HFFc6 (cell line): Measurements from ENCODE around the gene GNLY. TPM values are rescaled to one million over a fixed set of nuclear protein-coding genes. Genes with fewer than 3 reads are reported as not detected.
"Not testable (repeated sequence)": the region's sequence is repeated elsewhere in the genome, so short reads cannot be mapped to it uniquely, and the experiment has no call there.

Experiments
- DNase-seq: peaks from one replicate; pipeline ENCODE4 v3.0.0-alpha.2; 2018
- H3K27ac Mint-ChIP-seq: 2 replicates; pipeline ENCODE4 v1.8.0; 2020; ENCODE audit warnings: mild to moderate bottlenecking, mixed read lengths
- H3K27me3 Mint-ChIP-seq: 2 replicates; pipeline ENCODE4 v1.8.0; 2021; ENCODE audit warnings: mild to moderate bottlenecking, moderate library complexity, mixed read lengths; ENCODE audit not compliant: insufficient read depth
- H3K36me3 Mint-ChIP-seq: 2 replicates; pipeline ENCODE4 v1.8.0; 2021; ENCODE audit warnings: low read depth, mixed read lengths
- H3K4me1 Mint-ChIP-seq: 2 replicates; pipeline ENCODE4 v1.8.0; 2020; ENCODE audit warnings: low read depth, mixed read lengths
- H3K4me3 Mint-ChIP-seq: 2 replicates; pipeline ENCODE4 v1.8.0; 2020; ENCODE audit warnings: mild to moderate bottlenecking, moderate library complexity, mixed read lengths
- H3K9me3 Mint-ChIP-seq: 2 replicates; pipeline ENCODE4 v1.8.0; 2020; ENCODE audit warnings: mild to moderate bottlenecking, mixed read lengths
- CTCF ChIP-seq: fragments of 200-600 bp; sonication (generic); IDR thresholded peaks from 2 replicates; pipeline ENCODE4 v1.5.0; 2021; ENCODE audit warnings: antibody characterized with exemption, mild to moderate bottlenecking
- total RNA-seq, 6 experiments: library from RNA; stranded (reverse); fragmentation: NEBNext Ultra II Directional; extraction: Animal tissue kit (Norgen Biotek cat#: 25700); gene quantifications; 2 replicates in 1 of 6; 3 replicates in 5 of 6; pipeline ENCODE4 v1.2.3, GENCODE V29; 2021

The GNLY gene
- total RNA-seq, 6 experiments from 2014 or later: not detected

GRCh38 chr2:85666435-85667316 is 27.5 kb upstream of the GNLY start:
- peaks cover 24% of the 10 kb centered on the region for H3K4me1 Mint-ChIP-seq
- H3K27me3 Mint-ChIP-seq: no peaks in the 10 kb centered on the region; the same call in 1 of the 2 replicates
- H3K4me3 Mint-ChIP-seq: no peak overlapping the region
- no peak for DNase-seq
- TF ChIP-seq CTCF: no peak
- no peaks in the 10 kb centered on the region for H3K36me3 Mint-ChIP-seq
- no peaks in the 10 kb centered on the region for H3K9me3 Mint-ChIP-seq
- no peak overlapping the region for H3K27ac Mint-ChIP-seq

GRCh38 chr2:85667561-85668008 is 26.6 kb upstream of the GNLY start:
- Mint-ChIP-seq H3K27me3 (no peaks in the 10 kb centered on the region; the same call in 1 of the 2 replicates), H3K4me3 (no peak overlapping the region), H3K27ac (no peak overlapping the region)

GRCh38 chr2:85668009-85668856 is 25.9 kb upstream of the GNLY start, which contains the start of gene SFTPB:
SFTPB (minus strand) TSS chr2:85668199; CDS start chr2:85668183, 16 bp downstream.
- Mint-ChIP-seq H3K9me3 (no peaks in the 10 kb centered on the region), H3K36me3 (no peaks in the 10 kb centered on the region), H3K4me3 (no peak within 1 kb of the TSS), H3K27ac (no peak within 1 kb of the TSS), H3K27me3 (no peaks in the 10 kb centered on the region; the same call in 1 of the 2 replicates), H3K4me1 (peaks cover 14% of the 10 kb centered on the region)
- DNase-seq: no peak
- no peak for TF ChIP-seq CTCF

More at GRCh38 chr2:85667561-85668008, 26.6 kb upstream of the GNLY start:
- no peaks in the 10 kb centered on the region for H3K36me3 Mint-ChIP-seq
- peaks cover 17% of the 10 kb centered on the region for H3K4me1 Mint-ChIP-seq
- TF ChIP-seq CTCF: no peak
- no peak for DNase-seq
- no peaks in the 10 kb centered on the region for H3K9me3 Mint-ChIP-seq

- H3K27me3 Mint-ChIP-seq: peaks cover 2% of the 10 kb centered on the region
- H3K4me3 Mint-ChIP-seq: no peak overlapping the region
- peaks cover 16% of the 10 kb centered on the region for H3K4me1 Mint-ChIP-seq
- DNase-seq: no peak
- no peaks in the 10 kb centered on the region for H3K36me3 Mint-ChIP-seq
- no peak for TF ChIP-seq CTCF
- H3K27ac Mint-ChIP-seq: no peak overlapping the region
- H3K9me3 Mint-ChIP-seq: no peaks in the 10 kb centered on the region
Measured at GRCh38 chr2:85668857-85669142, 25.4 kb upstream of the GNLY start.

GRCh38 chr2:85669549-85669948 is 24.6 kb upstream of the GNLY start:
- peaks cover 19% of the 10 kb centered on the region for H3K4me1 Mint-ChIP-seq
- H3K4me3 Mint-ChIP-seq: no peak overlapping the region
- no peak for TF ChIP-seq CTCF
- peaks cover 2% of the 10 kb centered on the region for H3K27me3 Mint-ChIP-seq
- DNase-seq: no peak
- H3K27ac Mint-ChIP-seq: no peak overlapping the region
- no peaks in the 10 kb centered on the region for H3K9me3 Mint-ChIP-seq
- no peaks in the 10 kb centered on the region for H3K36me3 Mint-ChIP-seq

GRCh38 chr2:85670416-85670815 is 23.7 kb upstream of the GNLY start:
- H3K9me3 Mint-ChIP-seq, DNase-seq, H3K4me3 Mint-ChIP-seq, H3K27me3 Mint-ChIP-seq, H3K36me3 Mint-ChIP-seq, H3K27ac Mint-ChIP-seq: not testable (repeated sequence)
- H3K4me1 Mint-ChIP-seq: peaks cover 19% of the 10 kb centered on the region
